Left renal pelvis (tissue), 4 donors: ENCODE results near the gene APOOL. TPM values are rescaled to one million over a fixed set of nuclear protein-coding genes. Genes with fewer than 3 reads are reported as not detected.
"Not testable (repeated sequence)": the region's sequence is repeated elsewhere in the genome, so short reads cannot be mapped to it uniquely, and the experiment has no call there.

Source experiments
- DNase-seq, 4 donors: peaks; one replicate each; pipeline ENCODE4 v3.0.0-alpha.2; 2013; ENCODE audit warnings: low read depth in 4 of 4, low spot score in 3 of 4
- polyA plus RNA-seq, 4 donors: library from polyadenylated mRNA; unstranded; fragments of 120-200 nt; gene quantifications; one replicate each; pipeline ENCODE4 v1.2.1, GENCODE V29; 2013; ENCODE audit not compliant: insufficient read length in 4 of 4

APOOL gene, protein sequence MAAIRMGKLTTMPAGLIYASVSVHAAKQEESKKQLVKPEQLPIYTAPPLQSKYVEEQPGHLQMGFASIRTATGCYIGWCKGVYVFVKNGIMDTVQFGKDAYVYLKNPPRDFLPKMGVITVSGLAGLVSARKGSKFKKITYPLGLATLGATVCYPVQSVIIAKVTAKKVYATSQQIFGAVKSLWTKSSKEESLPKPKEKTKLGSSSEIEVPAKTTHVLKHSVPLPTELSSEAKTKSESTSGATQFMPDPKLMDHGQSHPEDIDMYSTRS
- polyA plus RNA-seq: 10 to 100 TPM; 13.8 to 23.7 (median 23.3) TPM

DNA sequence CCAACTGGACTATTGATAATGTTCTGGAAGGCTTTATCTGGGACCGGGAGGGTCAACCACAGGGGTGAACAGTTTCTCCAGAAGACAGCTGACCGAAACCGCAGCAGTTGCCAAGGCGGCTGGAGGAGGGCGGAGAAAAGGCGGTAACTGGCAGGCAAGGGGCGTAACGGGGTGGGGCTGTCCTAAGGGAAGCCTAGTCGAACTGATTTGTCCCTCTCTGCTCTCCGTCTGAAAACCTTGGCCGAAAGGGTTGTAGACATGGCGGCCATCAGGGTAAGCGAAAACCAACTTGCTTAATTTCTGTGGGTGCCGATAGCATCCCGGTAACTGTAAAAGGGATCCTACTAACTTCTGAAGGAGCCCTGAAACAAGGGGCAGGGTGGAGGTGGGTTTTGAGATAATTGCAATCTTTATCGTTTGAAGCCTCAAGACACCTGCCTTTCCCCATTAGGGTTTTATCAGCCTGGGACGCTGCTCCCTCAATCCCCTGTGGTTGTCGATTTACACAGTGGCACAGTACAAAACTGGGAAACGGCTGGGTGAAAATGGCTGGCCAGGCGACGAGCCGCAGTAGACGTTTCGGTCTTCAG lies at the start of gene APOOL:
Gene APOOL (plus strand): TSS at position 223 of the 590 bp plus-strand sequence. CDS start 36 bp downstream, at position 259.
- DNase-seq: peak; percentile 65 to 82 (median 76)

DNA sequence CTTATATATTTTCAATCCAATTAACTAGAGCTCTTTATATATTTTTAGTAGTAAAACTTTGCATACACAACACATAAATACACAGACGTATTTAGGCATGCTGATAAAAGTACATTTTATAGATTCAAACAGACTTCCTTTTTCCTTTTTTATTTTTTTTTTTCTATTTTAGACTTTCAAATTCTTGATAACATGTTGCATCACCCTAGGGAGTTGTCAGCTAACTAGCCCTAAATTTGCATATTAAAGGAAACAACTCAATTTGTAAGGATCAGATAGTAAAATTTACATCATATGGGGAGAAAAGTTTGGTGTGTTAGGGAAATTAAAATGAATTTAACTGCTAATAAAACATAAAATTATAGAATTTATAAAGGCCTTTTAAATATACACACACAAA lies 47.4 kb upstream of the APOOL start:
- DNase-seq: no peak

DNA sequence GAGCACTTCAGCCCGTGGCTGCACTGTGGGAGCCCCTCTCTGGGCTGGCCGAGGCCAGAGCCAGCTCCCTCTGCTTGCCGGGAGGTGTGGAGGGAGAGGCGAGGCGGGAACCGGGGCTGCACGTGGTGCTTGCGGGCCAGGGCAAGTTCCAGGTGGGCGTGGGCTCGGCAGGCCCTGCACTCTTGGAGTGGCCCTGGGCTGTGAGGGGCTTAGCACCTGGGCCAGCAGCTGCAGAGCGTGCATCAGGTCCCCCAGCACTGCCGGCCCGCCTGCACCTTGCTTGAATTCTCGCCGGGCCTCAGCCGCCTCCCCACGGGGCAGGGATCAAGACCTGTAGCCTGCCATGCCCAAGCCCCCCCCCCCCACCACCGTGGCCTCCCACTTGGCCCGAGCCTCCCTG lies 28.9 kb upstream of the APOOL start:
- DNase-seq: no peak

DNA sequence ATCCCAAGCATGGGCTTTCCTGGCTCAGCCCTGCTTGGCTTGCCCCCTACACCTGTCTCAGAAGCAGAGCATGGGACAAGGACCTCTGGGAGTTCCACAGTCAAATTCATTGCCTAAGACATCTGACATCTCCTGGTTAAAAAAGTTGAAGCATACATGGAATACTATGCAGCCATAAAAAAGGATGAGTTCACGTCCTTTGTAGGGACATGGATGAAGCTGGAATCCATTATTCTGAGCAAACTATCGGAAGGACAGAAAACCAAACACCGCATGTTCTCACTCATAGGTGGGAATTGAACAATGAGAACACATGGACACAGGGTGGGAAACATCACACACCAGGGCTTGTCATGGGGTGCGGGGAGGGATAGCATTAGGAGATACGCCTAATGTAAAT lies 11.9 kb upstream of the APOOL start:
- DNase-seq: not testable (repeated sequence)

DNA sequence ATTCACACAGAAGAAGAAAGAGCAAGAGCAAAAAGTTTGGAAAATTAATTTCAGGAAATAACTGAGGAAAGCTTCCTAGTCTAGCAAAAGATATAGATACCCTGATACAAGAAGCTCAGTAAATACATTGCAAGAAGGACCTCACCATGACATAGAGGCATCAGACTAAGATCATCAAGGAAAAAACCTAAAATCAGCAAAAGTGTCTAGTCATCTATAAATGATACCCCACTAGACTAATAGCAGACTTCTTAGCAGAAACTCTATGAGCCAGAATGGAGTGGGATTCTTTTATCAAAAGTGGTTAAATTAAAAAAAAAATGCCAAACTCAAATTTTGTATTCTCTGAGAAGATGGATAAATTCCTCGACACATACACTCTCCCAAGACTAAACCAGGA lies 10.5 kb upstream of the APOOL start:
- no peak for DNase-seq

DNA sequence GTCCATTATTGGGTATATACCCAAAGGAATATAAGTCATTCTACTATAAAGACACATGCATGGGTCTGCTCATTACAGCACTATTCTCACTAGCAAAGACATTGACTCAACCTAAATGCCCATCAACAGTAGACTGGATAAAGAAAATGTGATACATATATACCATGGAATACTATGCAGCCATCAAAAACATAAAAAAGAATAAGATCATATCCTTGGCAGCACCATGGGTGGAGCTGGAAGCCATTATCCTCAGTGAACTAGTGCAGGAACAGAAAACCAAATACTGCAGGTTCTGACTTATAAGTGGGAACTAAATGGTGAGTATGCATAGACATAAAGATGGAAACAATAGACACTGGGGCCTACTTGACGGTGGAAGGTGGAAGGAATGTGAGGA lies 2.3 kb upstream of the APOOL start:
- no peak for DNase-seq

DNA sequence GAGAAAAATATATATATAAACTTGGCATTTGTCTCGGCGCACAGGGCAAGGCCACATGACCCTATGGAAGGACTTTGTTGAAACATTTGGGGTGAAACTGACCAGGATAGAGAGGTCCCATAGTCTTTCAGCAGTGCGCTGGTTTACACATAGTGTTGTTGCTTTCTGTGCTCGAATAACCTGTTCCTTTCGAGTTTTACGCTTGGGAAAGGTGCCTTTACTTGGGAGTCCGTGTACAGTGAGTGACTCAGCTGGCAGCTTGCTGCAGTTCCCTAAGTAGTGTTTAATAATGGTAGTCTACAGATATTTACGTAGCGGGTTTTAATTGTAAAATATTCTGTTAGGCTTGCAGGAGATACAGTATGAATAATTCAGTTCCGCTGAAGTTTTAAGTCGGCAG lies 578 bp downstream of the APOOL start:
- peak; percentile 0 to 6 (median 1) for DNase-seq

DNA sequence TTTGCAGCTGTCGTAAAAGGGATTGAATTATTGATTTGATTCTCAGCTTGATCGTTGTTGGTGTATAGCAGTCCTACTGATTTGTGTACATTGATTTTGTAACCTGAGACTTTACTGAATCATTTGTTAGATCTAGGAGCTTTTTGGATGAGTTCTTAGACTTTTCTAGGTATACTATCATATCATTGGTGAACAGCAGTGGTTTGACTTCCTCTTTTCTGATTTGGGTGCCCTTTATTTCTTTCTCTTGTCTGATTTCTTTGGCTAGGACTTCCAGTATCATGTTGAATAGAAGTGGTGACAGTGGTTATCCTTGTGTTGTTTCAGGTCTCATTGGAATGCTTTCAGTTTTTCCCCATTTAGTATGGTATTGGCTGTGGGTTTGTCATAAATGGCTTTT lies 8.4 kb downstream of the APOOL start:
- no peak for DNase-seq

DNA sequence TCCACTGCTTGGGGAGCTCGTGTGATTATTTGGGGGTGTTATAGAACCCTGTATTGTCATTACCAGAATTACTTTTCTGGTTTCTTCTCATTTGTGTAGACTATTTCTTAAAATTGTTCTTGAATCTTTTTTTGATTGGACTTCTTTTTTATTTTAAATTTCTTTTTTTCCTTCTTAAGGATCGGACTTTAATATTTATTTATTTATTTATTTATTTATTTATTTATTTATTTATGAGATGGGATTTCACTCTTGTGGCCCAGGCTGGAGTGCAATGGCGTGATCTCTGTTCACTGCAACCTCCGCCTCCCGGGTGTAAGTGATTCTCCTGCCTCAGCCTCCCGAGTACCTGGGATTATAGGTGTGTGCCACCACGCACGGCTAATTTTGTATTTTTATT lies 11.7 kb downstream of the APOOL start:
- not testable (repeated sequence) for DNase-seq

DNA sequence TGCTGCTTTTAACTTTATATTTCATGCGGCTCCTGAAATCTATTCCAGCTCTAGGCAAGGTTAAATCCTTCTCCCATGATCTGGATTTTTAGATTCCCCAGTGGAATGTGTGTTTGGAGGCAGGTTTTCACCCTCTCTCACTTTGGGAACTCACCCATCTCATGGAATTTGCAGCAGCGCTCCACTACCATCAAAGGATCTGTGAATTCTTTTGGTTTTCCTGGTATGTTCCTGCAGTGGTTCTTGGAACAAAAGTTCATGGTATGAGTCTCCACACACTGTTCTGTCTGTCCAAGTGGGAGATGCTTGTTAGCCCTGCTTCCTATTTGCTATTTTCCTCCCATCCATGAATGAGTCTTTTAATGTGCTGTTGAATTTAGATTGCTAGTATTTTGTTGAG lies 14.0 kb downstream of the APOOL start:
- DNase-seq: no peak

DNA sequence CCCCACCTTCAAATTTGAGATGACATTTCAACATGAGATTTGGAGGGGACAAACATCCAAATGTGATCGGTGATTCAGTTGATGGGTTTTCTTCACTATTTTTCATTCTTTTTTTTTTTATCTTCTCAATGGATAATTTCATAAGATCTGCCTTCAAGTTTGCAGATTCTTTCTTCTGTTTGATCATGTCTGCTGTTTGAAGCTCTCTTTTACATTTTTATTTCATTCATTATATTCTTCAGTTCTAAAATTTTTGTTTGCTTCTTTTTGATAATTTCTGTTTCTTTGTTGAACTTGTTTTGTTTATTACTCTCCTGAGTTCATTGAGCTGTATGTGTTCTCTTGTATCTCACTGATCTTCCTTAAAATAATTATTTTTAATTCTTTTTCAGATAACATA lies 14.8 kb downstream of the APOOL start:
- no peak for DNase-seq

DNA sequence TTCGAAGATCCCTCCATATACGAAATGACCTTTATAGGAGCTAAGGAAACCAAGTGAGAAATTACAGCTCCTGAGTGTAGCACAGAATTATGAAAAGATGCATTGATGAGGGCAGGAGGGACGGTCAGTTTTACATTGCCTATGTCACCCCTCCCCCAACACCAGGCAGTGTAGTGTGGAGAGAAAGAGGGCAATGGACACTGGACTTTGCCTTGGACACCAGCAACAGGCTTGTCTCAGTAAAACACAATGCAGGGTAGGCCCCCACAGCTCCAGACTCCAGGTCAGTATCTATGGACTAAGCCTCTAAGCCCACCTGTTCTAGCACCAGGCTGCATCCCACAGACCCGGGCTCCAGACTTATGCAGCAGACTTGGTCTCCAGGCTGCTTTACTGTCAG lies 16.5 kb downstream of the APOOL start:
- no peak for DNase-seq

DNA sequence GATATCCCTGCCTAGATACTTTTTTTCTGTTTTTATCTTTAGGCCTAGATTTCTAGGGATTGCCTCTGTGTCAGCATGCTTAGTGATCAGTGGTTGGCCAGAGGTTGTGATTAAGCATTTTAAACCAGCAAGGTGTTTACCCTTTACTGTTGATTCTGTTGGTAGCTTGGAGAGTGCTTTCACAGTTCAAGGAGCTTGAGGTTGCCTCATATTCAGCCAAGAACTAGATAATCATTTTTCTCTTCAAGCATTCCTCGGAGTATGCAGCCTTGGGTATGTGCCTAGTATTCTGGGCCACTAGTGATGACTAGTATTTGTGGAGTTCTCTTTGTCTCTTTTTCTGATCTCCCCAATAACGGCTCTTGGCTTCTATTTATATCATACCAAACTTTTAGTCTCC lies 20.4 kb downstream of the APOOL start:
- DNase-seq: no peak

DNA sequence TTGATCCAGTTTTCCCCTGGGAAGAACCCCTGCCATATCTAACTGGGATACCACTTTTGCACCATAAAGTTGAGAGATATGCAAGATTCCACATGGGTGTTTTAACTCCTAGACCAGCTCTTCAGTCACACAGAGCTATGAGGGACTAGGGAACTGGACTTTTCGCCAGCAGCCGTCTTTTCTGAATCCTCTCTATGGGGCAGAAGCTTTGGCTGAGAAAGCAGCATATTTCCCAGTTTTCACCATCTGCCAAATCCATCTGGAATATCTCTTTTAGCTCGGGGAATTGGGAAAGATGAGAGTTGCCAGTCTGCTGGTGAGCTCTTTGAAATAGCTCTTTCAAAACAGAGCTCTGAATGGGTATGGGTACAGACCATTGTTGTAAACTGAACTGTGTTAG lies 20.9 kb downstream of the APOOL start:
- DNase-seq: no peak

DNA sequence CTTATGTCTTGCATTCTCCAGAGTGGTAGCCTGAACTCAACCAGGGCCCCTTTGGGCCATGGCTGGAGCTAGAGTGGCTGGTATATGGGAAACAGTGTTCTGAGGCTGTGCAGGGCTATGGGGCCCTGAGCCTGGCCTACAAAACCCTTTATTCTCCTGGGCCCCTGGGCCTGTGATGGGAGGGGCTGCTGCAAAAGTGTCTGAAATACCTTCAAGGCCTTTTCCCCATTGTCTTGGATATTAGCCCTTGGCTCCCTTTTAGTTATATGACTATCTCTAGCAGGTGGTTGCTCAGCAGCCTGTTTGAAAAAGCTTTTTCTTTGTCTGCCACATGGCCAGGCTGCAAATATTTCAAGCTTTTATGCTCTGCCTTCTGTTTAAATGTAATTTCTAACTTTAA lies 22.5 kb downstream of the APOOL start:
- no peak for DNase-seq

DNA sequence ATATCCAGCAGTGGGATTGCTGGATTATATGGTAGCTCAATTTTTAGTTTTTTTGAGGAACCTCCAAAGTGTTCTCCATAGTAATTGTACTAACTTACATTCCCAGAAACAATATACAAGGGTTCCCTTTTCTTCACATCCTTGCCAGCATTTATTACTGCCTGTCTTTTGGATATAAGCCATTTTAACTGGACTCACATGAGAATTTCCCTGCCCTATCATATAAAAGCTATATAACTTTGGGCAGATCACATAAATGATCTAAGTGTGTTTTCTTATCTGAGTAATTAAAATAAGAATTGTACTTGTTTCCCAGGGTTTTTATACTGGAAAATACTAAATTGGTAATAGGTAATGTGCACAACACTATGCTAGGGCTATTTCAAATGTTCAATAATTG lies 25.4 kb downstream of the APOOL start:
- no peak for DNase-seq

DNA sequence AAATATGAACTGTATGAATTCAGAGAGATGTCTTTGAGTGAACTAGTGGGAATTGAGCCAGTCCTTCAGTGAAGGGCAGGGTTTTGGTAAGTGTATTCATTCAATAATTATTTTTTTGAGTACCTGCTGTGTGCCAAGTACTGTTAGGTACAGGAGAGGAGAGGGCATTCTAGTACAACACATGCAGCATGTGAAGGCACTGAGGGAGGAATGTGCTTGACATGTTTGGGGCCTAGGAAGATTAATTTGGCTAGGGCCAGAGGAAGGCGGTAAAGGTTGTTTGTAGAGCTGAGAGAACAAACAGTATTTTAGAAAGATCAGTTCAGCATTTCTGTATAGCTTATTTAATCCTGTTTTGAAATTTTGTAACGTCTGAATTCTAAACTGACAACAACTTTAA lies 27.8 kb downstream of the APOOL start:
- no peak for DNase-seq

DNA sequence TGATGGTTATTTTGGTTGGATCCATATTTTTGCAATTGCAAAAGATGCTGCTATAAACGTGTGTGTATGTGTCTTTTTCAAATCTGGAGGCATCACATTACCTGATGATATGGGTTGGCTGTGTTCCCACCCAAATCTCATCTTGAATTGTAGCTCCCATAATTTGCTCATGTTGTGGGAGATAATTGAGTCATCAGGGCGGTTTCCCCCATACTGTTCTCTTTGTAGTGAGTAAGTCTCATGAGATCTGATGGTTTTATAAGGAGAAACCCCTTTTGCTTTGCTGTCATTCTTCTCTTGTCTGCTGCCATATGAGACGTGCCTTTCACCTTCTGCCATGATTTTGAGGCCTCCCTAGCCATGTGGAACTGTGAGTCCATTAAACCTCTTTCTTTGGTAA lies 33.4 kb downstream of the APOOL start:
- no peak for DNase-seq

DNA sequence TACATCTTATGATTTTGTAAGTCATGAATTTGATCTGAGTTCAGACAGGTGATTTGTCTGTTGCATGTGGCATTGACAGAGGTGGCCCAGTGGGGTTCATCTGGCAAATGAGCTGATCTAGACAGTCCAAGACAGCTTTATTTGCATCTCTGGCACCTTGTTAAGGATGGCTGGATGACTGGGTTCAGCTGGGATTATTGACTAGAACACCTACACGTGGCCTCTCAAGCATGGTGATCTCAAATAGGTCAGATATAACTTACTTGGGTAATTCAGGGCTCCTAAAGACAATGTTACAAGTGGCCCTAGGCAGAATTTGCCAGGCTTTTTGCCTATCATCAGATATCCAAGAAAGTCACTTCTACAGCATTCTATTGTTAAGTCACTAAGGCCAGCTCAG lies 48.0 kb downstream of the APOOL start:
- DNase-seq: no peak

DNA sequence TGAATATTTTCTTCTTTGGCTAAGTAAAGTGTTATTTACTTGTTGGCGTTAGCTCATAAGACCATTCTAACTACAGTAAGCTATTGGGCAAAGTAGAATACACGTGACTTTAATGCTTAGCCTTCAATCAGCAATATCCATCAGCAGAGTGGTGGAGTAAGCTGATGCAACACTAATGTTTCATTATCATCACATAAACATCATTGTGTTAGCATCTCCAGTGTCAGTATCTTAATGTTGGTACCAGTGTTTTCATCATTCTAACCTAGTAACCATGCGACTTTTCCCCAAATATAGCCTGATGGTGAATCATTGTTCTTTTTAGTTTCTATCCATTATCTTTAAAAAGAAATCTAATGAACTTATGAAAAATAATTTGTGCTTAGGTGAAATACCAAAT lies 48.5 kb downstream of the APOOL start:
- no peak for DNase-seq

DNA sequence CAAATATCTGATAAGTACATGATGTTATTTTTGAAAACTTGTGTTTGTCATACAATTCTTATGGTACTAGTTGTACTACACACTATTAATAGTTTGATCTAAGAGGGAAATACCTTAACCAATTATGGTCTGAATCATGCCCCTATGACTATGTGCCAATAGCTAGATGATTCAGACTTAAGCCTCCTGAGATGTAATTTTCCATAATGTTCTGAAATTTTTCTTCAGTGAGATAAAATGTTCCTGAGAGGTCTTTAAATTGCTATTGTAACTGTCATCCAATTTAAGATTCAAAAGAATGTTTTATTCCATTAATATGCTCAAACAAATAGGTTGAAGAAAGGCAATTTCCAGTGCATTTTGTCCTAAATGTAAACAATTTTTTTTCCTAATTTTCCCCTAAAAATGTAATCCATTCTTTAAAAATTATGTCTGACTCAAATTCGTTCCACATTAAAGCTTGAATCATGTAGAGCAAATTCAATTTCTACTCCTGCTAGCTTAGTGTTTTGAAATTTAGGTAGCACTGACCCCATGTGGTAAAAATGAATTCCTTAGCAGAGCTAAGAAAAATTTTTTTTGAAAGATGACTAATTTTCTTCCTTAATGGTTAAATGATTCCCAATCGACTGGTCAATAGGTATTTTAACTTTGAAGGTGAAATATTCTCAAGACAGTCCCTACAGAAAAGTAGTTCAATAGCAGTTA lies 49.1 kb downstream of the APOOL start:
- DNase-seq: no peak
